ENCODE results near the gene GMPR. TPM values are rescaled to one million over a fixed set of nuclear protein-coding genes. Genes with fewer than 3 reads are reported as not detected.
A peak's percentile ranks its signal among the peaks of the same experiment; 100 is the strongest.

GMPR gene
- total RNA-seq, 1 experiment from 2014 or later: 0.08 TPM

- DNase-seq (ENCODE audit: low spot score): no peak
Measured at GRCh38 chr6:16326531-16326930, 88.1 kb downstream of the GMPR start.

DNA sequence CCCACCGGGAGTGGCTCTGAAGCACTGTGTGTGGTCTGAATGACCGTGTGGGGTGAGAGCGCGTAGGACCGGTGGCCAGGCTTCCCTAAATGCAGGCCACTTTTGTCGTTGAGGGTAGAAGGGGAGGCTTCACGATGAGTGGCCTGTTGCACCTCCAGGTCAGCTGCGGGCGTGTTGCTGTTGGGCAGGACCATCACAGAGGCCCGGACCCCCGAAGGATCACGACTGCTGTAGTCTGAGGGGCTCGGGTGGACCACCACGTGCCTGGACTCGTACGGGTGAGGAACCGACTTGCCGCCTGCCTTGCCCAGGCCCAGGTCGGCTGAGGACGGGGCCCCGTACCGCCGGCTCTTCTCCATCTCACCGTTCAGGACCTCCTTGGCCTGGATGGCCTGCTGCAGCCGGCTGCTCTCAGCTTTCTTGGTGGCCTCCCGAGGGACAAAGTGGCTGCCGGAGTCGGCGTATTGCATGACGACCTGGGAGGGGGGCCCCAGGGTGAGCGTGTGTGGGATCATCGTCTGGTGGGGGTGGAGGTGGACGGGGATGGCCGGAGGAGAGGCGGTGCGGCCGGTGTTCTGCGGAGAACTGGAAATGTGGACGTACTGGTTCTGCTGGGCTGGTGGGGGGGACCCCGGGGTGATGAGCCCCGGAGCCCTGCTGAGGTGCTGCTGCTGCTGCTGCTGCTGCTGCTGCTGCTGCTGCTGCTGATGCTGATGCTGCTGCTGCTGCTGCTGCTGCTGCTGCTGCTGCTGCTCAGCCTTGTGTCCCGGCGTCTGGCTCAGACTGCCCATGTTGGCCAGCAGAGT lies 88.8 kb downstream of the GMPR start:
- no peak for DNase-seq (ENCODE audit: low spot score)

- no peak for DNase-seq (ENCODE audit: low spot score)
Measured at GRCh38 chr6:16327777-16328325, 89.5 kb downstream of the GMPR start.

DNA sequence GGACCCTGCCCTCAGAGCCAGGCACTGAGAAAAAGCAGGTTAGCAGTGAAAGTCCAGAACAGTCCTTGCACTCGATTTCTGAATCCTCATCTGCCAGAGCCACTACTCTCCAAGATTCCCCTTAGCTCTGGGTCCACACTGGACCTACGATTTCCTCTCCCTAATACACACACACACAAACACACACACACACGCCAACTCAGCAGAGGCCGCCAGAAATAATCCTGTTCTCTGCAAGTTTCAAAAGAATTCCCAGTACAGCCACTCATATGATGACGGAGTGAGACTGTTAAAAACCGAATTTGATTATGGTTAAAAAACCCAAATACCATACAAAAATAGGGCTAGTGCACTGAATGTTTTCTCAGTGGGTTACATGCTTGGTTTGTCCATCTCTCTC lies 90.8 kb downstream of the GMPR start:
- no peak for DNase-seq (ENCODE audit: low spot score)

- peak; percentile 75 for DNase-seq (ENCODE audit: low spot score)
Measured at GRCh38 chr6:16331384-16332174, 93.2 kb downstream of the GMPR start.

GRCh38 chr6:16332175-16332542 lies 93.8 kb downstream of the GMPR start:
- DNase-seq (ENCODE audit: low spot score): peak; percentile 86

DNA sequence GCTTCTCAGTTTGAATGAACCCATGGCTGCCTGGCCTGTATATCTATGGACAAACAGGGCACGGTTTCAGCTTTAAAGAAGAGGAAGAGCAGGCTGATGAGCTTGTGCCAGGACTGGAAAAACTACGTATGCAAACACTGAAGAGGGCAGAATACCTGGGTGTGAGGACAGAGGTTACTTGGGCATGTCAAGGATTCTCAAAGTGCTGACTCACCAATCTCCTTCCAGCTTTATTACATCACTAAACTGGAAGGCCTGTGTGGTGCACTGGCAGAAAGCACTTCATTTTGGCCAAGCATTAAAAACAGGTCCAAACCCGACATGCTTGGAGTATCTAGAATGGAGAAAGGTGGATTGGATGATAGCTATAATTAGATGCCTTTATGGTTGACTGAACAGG lies 95.2 kb downstream of the GMPR start:
- DNase-seq (ENCODE audit: low spot score): no peak

GRCh38 chr6:16334671-16335070 lies 96.3 kb downstream of the GMPR start:
- no peak for DNase-seq (ENCODE audit: low spot score)

- no peak for DNase-seq (ENCODE audit: low spot score)
Measured at GRCh38 chr6:16335176-16335575, 96.8 kb downstream of the GMPR start.

DNA sequence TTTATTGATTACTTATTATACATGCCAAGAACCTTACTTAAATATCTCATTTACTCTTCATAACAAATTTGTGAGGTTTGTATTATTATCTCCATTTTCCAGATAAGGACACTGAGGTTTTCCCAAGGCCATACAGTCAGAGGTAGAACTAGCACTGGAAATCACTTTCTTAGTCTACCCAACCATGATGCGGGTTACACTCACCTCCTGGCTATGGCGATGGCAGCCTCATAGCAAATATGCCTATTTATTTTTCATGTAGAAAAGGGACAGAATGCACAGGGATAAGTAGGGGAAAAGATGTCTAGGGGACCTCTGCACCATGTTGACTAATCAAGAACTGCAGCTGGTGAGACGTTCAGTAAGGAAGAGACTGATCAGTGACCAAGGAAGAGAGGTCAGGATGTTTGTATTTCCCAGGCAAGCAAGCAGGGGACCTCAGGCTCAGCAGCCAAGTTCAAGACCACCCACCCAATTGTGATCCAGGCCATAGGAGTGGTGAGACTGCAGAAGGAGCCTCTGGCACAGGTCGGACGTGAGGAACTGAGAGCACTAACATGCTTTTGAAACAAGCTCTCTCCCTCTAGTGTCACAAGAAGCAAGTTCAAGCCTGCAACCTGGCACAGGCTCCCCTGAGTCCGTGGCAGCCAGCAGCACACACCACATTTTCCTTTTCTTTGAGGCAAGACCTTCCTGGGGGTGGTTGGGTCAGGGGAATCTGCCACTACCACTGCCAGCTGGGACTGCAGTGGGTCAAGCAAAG lies 97.8 kb downstream of the GMPR start:
- DNase-seq (ENCODE audit: low spot score): no peak

DNA sequence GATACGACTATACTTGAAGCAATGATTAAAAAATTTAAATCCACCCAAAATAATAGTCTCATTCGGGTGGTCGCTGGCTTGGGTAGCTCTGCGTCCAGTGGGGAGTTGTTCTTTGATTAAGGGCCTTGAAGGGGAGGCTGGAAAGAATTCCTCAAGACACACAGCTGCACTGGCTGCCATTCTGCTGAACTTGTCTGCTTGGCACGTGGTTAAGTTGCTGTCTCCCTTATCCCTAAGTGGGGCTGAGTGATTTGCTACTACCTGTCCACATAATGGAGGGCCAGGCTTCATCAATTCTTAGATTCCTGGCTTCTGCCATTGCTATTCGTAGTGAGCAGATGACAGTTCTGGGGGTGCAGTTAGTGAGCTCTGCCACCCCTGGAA lies 98.5 kb downstream of the GMPR start:
- no peak for DNase-seq (ENCODE audit: low spot score)

GRCh38 chr6:16337295-16337975 lies 99.0 kb downstream of the GMPR start:
- no peak for DNase-seq (ENCODE audit: low spot score)

- peak; percentile 23 for DNase-seq (ENCODE audit: low spot score)
Measured at GRCh38 chr6:16338577-16339264, 100.3 kb downstream of the GMPR start.

DNA sequence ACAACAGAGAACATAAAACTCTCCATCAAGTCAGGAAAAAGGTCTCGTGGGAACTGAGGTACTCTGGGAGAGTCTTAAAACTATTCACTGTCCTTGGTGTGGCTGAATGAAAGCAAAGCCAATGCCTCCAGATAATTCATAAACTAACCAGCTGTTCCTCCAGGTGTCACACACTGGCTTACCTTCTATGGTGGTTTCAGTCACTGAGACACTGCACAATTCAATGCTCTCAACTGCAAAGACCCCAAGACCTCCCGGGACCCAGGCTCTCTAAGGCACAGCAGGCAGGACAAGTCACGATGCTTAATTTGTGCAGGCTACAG lies 100.8 kb downstream of the GMPR start:
- DNase-seq (ENCODE audit: low spot score): no peak

- no peak for DNase-seq (ENCODE audit: low spot score)
Measured at GRCh38 chr6:16343593-16343992, 105.2 kb downstream of the GMPR start.

GRCh38 chr6:16344756-16345155 lies 106.4 kb downstream of the GMPR start:
- peak; percentile 16 for DNase-seq (ENCODE audit: low spot score)

Small RNA genes lying within 50 kb of the gene (small RNA-seq; reads per million reads assigned to genes)
- not detected for gene RF00019
- not detected for gene RNU6-1114P

Other genes starting within 250 kb of the GMPR start
- 16.3 and 26.0 TPM in 2 replicates for gene MYLIP, start 109.5 kb upstream of the GMPR start, total RNA-seq (2014; rRNA removed; shearing (Covaris generic))

All from HT-29 (cell line).